Activated CD8-positive, alpha-beta memory T cell treated with anti-CD3 and anti-CD28 coated beads, Interleukin-2, amount 50 U/mL, for 24 hours (primary cell): ENCODE results near the gene PNPT1.
"Not testable (repeated sequence)": the region's sequence is repeated elsewhere in the genome, so short reads cannot be mapped to it uniquely, and the experiment has no call there.

ENCODE experiments used
- DNase-seq: peaks from one replicate; pipeline ENCODE4 v3.0.0-alpha.2; 2020; ENCODE audit errors: extremely low read depth

PNPT1 gene

DNA sequence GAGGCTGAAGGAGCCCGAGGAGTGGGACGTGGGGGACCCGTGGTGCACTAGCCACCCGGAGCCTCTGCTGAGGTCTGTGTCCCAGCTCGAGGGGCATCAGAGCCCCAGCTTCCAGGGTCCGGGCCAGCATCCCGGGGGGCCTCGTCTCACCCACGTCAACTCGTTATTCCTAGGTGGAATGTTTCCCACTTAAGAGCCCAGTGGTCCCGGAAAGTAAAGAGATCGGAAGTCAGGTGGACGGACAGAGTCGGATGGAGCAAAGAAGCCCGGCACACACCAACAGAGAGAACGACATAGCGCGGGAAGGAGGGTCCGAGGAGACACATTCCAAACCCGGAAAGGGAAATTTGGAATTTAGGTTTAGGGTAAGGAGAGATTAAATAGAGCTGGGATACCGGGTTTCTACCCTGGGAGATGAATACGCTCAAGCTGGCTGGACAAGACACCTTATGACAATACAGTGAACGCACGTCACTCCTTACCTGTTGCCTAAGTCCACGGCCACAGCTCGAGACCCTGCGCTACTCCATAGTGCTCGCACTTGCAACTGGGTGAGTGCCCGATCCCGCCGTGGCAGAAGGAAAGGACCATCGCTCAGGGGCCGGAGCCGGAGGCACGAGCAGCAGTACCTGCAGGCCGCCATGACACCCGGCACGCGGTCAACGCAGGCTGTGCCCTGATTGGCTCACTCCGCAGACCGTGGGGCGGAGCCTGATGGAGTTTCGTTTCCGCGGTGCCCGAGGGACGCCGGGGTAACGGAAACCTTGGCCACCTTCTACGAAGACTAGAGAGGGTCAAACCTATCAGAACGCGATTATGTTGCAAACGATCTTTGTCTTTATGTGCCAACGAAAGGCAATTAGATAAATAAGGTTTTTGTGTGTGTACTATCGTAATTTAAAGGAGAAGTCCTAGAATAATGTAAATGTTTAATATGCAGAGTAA, at the start of gene PNPT1:
TSS of gene PNPT1 (minus strand) at position 664 of the 945 bp plus-strand sequence. CDS start at position 643, 21 bp downstream.
- peak; percentile 86 for DNase-seq

DNA sequence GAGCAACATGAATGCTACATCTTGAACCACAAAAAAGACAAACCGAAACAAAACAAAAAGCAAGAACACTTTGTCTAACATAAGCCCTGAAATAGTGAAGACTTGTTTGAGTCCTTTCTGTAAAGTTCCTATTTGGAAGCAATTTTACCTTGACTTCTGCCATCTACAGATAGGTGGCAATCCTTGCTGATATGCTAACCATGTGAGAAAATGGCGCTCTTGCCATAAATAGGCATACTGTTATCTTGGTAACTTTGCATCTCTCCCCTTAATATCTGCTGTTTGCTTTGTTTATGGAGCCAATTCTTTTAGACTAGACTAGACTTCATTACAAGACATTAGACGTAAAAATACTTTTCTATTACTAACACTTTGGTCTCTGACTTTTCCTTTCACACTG, 49.4 kb upstream of the PNPT1 start:
- DNase-seq = no peak

DNA sequence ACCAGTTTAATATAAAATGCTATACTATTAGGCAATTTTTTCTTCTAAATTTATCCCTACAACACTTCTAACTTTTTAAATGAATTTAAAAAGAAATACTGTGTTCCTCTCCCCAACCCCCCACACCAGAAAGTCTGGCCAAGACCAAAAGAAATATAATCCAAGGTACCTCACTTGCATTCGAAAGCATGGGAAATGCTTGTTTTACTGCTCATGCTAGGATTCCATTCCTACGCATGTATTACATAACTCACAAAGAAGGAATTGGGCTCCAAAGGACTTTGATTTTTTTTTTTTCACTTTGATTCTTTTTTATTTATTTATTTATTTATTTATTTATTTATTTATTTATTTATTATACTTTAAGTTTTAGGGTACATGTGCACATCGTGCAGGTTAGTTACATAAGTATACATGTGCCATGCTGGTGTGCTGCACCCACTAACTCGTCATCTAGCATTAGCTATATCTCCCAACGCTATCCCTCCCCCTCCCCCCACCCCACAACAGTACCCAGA, 42.4 kb upstream of the PNPT1 start:
- not testable (repeated sequence) for DNase-seq

DNA sequence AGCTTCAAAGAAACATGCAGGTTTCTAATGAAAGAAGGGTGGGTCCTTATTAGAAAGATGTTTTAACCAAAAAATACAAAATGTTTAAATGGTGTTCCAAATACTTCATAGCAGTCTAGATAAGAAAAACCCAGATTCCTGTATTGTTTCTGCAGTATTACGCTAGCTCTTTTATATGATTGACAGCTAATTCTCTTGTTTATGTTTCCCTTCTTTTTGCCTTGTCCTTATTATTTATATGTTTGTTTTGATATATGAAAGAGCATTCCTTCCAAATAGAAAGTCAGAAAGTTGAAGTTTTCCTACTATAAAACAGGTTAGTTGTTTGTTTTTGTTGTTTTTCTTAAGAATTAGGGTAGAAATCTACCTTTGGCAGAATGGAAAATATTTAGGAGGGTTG, 41.1 kb upstream of the PNPT1 start:
- DNase-seq = no peak

DNA sequence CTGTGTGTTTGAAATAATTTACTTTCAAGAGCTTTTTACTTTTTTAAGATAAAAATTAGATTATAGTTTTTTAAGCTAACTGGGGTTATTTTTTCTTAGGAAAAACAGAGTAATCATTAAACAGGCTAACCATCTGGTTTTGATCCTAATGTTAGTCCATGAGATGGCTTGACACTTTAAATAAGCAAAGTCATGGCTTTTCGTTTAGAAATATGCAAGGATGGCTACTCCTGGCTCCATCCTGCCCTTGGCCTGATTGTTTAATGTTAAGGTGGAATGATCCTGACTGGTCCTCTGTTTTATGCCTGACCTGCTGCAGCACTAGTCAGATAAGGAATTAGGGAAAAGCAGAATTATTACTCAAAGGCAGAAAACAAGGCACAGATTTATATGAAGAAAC, 39.7 kb upstream of the PNPT1 start:
- DNase-seq = no peak

DNA sequence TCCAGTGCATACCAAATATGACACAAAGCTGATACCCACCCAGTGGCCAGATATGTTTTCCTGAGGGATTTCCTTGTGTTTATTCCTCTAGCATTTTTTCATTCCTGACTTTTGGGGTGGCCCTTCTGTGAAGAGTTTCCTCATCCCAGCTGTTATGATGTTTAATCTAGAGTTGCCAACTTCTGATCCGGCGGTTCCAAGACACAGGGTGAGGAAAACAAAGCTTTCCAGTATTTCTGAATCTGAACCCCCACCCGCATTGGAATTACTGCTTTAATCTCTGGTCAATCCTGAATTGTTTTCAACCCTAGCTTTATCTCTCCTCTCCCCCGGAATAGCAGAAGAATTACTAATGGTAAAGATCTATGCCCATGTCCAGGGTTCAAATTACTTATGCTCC, 39.2 kb upstream of the PNPT1 start:
- no peak for DNase-seq

DNA sequence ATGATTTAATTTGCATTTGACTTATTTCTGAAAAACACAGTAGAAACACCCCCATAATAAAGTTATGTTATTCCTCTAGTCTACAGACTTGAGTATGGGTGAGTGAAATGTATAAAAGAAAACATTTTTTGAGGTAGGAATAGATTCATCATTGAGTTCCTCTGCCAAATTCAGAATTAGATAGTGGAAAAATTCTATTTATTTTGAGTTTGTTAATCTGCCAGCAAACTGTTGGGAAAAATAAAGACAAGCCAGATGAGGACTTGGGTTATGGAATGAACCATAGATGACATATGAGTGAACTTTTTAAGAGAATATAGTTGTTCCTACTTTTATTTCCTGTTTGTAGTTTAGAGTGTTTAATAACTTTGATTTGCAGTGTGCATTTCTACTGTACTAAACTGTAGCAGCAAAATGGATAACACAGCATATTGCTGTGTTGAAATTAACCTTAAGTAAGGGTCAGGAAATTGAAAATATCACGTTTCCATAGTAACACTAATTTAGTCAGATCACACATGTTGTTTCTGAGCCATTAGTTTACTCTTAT, 35.6 kb upstream of the PNPT1 start:
- no peak for DNase-seq

DNA sequence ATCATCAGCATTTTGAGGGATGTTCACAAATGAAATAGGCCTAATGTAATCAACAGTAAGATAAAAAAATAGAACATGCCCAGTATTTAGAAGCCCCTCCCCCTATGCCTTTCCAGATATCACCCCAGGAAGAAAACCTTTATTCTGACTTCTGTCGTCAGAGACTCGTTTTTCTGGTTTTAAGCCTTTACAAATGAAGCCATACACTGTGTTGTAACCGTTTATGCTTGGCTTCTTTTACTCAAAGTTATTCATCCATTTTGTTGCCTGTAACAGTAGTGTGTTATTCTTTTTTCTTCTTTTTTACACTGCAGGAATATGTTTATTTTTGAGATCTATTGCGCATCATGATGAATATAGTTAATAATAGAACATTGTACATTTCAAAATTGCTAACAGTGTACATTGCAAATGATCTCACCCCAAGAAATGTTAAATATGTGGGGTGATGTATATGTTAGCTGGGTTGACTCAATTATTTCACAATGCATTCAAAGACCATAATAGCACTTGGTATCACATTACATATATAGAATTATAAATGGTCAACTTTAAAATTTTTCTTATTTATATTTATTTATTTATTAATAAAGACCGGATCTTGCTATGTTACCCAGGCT, 28.1 kb upstream of the PNPT1 start:
- DNase-seq = no peak

DNA sequence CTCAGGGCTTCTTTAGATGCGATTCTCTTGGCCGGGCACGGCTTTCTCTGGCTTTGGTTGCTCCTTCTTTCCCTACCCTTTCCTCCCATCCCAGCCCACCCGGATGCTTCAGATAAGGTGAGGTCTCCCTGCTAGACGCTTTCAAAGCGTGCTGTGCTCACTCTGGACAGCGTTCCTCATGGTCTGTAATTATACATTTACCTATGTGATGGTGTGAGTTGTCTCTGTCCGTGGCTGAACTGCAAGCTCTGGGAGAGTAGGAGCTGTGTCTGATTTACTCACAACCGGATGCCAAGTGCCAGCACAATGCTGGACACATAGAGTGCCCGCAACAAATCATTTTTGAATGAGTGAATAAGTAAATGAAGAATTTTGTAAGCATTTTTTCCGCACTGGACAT, 26.8 kb upstream of the PNPT1 start:
- no peak for DNase-seq

DNA sequence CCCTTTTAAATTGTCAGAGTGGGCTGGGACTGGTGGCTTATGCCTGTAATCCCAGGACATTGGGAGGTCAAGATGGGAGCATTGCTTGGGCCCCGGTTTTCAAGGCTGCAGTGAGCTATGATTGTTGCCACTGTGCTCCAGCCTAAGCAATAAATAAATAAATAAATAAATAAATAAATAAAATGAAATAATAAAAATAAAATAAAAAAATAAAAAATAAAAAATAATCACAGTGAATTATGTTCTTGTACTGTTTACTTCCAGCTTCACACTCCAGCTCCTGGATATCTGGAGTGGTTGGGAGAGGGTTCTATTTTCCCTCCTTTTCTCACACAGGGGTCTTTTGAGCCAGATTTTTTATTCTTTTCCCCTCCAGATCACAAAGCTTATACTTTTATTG, 26.2 kb upstream of the PNPT1 start:
- no peak for DNase-seq

DNA sequence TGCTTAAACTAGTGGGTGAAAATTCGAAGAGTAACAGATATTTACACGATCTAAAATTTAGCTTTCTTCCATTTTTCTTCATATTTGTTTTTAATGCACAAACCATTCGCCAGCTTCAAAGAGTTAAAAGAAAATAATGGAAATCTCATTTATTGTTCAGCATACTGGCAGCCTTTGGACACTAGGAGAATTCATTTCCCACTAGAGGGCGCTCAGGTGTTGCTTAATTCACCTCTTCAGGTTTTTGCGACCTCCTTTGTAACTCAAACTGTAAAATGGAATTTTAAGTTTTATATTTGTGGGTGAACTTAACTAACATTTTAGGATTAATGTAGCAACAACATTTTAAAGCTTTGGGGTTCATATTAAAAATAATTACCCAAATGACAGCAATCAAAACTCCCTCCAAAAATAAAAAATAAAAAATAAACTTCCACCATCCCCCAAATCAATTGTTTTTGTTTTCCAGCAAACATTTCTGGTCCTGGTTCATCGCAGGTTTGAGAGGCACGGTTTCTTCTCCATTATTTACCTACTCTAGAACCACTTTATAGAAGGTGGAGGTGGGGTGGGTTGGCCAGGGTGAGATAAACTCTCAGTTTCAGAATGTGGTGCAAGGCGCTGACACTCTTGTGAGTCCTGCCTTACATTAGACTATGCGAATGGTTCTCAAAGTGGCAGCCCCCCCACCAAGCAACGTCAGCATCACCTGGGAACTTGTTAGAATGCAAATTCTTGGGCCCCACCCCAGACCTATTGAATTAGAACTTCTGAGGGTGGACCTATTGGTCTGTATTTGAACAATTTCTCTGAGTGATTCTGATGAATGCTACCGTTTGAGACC, 24.7 kb upstream of the PNPT1 start:
- peak; percentile 8 for DNase-seq

DNA sequence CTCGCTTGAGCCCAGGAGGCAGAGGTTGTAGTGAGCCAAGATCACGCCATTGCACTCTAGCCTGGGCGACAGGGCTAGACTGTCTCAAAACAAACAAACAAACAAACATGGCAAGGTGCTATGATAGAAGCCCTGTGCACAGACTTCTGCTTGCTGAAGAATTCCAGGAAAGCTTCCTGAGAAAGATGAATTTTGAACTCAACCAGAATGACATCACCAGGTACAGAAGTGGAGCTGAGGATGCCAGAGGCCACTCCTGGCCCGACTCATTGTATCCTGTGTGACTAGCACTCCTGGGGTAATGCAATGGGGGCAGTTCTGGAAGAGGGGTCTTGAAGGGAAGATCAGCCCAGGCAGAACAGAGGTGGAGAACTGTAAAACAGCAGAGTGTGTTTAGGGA, 22.0 kb upstream of the PNPT1 start:
- DNase-seq = no peak

DNA sequence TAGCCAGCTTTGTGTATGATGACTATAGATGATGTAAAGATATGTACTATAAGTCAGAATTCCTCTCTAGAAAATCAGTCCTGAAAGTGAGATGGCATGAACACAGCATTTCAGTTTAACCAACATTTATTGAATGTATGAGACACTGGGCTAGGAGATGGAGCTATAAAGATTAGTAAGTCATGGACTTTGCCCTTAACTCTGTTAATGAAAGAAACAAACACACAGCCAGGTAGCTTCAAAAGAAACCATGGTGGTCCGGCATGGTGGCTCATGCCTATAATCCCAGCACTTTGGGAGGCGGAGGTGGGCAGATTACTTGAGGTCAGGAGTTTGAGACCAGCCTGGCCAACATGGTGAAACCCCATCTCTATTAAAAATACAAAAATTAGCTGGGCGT, 21.5 kb upstream of the PNPT1 start:
- not testable (repeated sequence) for DNase-seq

DNA sequence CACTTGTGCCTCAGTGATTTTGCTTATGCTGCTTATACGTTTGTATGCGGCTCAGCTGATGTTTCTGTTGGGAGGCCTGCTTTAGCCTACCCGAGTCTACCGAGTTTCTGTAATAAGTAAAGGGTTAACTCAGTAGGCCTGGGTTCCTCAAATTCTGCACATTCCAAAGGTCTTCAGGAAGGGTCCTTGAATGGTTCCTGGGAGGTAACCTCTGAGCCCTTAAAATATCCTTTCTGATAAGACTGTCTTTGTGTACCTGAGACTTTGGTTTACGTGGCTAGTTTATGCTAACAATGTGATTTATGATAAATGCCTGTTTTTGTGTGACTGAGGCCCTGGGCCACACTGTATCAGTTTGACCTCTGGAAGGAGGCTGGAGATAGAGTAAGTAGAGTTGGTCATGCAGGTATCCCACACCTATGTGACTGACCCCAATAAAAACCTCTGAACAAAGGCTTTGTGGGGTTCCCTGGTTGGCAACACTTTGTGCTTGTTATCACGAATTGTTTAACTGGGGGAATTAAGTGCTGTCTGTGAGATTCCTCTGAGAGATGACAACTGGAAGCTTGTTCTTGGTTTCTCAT, 18.9 kb upstream of the PNPT1 start:
- no peak for DNase-seq

DNA sequence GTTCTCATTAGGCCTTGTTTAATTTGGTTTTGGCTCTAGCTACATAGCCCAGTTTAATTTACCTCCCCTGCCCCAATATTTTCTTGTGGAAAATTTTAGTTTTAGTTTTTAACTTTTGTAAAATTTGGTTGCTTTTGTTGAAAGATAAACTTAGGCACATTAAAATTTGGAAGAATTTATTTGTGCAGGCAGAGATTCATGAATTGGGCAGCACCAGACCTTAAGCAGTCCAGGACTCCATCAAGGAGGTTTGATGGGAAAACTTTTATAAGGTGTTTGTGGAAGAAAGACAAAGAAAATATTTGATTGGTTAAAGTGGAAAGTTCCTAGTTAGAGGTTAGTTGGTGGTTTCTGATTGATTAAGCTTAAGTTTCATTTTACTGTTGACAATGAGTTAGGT, 16.4 kb upstream of the PNPT1 start:
- no peak for DNase-seq

DNA sequence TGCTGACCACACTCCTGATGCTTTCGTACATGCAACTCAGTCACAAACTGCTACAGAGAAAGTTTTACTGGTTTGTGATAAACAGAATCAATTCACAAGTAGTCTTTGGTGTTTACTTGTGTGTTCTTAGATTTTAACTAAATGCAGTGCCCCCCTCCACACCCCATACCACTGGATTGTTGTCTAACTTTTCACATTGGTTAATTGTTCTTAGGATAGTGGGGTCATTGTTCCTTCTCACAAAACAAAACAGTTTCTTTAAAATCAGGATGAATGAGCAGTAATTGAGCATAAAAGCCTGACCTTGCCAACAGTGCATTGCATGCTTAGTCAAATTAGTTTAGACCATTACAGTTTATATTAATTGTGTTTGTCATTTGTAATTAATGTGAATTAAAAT, 14.1 kb upstream of the PNPT1 start:
- DNase-seq = no peak

DNA sequence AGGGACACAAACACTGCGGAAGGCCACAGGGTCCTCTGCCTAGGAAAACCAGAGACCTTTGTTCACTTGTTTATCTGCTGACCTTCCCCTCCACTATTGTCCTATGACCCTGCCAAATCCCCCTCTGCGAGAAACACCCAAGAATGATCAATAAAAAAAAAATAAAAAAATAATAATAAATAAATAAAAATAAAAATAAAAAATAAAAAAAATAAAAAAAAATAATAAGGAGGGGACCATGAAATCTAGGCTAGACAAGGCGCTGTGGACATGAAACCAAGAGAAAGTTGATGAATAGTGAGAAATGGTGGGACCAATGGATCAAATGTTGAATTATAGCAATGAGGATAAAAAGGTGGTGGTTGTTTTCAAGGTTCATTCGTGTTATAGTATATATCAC, 12.6 kb upstream of the PNPT1 start:
- not testable (repeated sequence) for DNase-seq

DNA sequence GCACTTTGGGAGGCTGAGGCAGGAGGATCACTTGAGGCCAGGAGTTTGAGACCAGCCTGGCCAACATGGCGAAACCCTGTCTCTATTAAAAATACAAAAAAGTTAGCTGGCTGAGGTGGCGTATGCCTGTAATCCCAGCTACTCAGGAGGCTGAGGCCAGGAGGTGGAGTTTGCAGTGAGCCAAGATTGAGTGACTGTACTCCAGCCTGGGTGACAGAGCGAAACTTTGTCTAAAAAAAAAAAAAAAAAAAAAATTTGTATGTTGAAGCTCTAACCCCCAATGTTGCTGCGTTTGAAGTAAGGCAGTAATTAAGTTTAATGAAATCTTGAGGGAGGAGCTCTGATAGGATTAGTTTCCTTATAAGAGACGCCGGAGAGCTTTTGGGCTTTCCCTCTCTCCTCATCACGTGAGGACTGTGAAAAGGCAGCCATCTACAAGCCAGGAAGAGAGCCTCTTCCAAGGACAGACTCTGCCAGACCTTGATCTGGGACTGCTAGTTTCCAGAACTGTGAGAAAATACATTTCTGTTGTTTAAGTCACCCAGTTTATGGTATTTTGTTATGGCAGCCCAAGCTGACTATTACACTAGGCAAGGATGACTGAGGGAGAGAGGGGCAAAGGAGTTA, 11.5 kb upstream of the PNPT1 start:
- DNase-seq = no peak

DNA sequence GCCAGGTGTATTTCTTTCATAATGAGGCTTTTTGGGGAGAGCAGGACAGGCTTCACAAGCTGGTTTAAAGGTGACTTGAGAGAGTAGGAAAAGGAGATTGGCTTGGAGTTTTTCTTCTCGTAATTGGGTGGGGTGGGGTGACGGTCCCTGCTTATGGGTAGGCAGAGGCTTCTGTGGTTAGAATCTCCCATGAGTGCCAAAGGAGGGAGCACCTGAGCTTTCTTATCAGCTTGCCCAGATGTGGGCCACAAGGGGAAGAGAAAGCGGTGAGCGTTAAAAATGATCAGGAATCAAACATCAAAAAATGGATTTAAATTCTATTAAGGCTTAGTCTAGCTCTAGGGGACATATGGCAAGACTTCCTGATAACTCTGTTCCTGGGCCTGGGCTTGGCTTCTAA, 9.7 kb upstream of the PNPT1 start:
- no peak for DNase-seq

DNA sequence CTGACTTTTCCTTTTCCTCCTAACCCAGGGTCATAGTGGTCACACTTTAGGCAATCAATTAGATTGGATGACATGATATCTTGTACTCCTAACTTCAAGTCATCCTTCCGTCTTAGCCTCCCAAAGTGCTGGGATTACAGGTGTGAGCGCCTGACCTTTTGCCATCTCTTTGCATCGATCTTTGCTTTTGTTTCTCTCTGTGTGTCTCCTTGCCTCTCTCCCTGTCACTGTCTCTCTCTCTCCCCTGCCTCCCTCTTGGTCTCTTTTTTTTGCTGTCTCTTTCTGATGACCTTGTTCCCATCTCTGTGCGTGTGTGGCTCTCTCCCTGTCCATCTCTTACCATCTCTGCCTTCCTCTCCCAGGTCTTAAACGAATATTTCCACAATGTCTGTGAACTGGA, 904 bp downstream of the PNPT1 start:
- not testable (repeated sequence) for DNase-seq

DNA sequence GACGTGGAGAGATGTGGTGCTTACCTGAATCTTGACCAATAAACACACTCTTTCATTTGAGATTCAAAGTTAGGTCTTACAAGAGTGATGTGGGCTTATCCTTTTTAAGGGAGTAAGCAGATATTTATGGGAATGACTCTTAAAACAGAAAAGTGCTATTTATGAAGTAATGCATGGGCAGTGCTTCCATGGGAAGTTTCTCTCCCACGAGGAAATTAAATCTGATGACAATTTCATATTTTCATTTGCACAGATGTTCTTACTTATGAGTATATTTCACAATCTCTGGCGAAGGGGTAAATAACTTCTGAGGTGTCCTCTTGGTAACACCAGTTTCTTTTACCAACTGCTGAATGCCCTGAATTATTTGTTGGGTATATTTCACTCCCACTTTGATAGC, 21.0 kb downstream of the PNPT1 start:
- DNase-seq = no peak
